Activated CD4-positive, alpha-beta T cell treated with anti-CD3 and anti-CD28 coated beads, Interleukin-10, Interleukin-2, amounts not matched to agents 100 ng/mL and 50 ng/mL, durations not matched to agents 16 hours and 8 hours (primary cell): ENCODE measurements around the gene FBXL14.

ENCODE experiments used
- DNase-seq: peaks from one replicate; pipeline ENCODE4 v3.0.0-alpha.2; 2020

The FBXL14 gene, protein sequence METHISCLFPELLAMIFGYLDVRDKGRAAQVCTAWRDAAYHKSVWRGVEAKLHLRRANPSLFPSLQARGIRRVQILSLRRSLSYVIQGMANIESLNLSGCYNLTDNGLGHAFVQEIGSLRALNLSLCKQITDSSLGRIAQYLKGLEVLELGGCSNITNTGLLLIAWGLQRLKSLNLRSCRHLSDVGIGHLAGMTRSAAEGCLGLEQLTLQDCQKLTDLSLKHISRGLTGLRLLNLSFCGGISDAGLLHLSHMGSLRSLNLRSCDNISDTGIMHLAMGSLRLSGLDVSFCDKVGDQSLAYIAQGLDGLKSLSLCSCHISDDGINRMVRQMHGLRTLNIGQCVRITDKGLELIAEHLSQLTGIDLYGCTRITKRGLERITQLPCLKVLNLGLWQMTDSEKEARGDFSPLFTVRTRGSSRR

DNA sequence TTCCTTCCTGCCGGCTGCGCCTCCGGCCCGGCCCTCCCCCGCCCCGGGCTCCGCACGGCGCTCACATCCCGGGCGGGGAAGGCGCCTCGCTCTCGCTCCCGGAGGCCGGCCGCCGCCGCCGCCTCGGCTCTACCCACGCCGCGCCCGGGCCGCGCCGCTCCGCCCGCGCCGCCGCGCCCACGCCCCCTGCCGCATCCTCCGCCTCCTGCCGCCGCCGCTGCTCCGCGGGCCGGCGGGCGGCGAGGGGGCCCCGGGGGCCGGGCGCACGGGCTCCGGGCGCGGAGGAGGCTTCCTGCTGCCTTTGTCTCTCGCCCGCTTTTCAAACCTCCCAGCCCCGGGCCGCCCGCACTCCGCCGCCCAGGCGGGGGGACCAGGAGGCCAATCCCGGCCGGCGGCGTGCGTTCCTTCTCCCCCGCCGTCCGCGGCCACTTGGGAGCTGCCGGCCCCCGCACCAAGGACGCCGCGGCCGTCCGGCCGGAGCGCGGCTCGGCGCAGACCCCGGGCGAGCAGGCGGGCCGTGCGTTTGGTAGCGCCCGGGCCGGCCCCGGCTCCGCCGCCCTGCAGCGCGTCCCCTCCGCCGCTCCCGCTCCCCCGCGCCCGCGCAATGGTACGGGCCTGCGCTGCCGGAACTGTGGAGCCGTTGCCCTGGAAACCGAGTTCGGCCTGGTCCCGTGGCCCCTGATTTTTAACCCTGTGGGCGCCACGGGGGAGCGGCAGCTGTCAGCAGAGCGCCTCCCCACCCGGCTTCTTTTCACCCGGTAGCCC, at the start of gene FBXL14:
Gene FBXL14 (minus strand): TSS at position 321 of the 765 bp plus-strand sequence. CDS start 515 bp downstream, outside the sequence.
- DNase-seq: peak; percentile 89

DNA sequence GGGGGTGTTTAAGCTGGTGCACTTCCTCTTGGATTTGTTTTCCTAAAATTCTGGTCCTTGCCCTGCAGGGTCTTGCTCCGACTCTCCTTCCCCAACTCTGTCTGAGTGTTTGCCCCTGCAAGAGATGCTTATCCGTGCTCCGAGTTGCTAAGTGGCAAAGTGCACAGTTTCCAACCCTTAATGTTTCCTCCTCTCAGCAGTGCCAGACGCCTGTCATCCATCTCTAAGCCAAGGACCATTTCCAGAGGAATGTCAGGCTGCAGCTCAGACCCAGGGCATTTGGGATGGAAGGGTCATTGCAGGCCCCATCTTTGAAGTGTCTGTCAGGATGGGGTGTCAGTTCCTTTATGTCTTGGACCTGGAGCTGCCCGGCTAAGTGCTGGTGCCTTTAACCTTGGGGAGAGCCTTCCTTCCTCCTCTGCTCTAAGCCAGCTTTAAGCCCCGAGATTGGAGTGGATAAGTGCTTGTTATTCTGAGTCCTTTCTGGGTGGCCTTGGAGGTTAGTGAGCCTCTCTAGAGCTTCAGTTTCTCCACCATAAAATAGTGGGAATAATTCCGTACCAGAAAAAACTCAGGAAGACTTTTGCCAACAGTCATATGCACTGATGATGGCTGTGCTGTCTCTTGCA, 49.6 kb upstream of the FBXL14 start:
- no peak for DNase-seq

DNA sequence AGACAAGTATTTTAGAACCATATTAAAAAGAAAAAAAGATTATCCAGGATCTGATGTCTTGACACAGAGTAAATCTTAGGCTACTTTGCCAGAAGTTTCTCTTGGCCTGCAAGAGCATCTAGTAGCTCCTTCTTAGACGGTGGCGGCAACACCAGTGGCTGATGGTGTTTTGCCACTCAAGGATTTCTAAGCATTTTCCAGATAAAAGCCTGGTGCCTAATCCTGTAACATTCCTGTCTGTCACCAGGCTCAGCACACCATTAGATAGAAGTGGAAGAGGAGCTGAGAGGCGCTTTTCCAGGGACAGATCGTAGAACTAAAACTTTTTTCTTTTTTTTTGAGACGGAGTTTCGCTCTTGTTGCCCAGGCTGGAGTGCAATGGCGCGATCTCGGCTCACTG, 48.7 kb upstream of the FBXL14 start:
- DNase-seq: no peak

DNA sequence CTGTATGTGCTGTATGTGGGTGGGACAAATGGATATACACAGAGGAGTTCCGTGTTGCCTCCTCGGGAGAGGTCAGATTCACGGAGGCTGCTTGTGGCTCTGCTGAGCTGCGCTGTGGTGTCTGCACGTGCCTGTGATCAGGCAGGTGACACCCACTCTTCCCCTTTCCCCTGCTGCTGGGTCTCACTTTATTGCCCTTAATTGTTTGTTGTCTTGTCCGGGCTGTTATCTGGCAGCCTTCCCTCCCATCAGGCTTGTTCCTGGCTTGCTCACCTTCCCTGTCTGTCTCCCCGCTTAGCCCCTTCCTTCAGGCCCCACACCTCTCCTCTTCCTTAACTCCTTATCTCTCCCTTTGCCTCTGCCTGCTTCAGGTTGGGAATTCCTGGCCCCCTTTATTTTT, 48.1 kb upstream of the FBXL14 start:
- no peak for DNase-seq

DNA sequence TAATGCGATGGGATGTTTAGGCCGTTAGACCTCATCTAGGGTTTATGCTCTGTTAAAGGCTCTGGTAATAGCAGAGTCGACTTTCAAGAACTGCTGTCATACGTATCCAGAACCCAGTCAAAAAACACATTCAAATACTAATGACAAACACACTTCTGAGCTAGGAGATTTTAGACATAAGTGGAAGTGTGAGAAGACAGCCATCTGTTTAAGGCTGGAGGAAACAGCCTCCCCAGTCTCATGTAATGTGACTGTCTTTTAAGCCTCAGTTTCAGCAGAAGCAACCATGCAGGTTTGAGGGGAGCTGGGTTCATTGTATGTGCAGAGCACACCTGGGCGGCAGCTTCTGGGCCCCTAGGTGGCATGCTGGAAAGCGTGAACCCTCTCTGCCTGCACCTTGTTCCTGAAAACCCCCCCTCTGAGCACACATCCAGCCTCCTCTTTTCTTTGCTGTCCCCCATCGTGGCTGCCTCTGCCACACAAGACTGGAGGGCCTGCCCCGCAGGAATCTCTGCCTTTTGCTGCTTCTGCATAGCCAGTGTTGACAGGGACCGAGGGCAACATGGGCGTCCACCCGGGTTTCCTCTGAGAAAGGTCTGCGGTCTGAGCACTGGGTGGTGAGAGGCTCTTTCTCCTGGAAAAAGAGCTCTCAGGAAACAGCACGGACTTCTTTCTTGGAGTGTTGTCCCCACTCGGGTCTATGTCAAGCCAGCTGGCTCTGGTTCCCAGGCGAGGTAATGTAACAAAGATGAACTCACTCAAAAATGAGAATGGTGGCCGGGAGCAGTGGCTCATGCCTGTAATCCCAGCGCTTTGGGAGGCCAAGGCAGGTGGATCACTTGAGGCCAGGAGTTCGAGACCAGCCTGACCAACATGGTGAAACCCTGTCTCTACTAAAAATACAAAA, 46.2 kb upstream of the FBXL14 start:
- no peak for DNase-seq

DNA sequence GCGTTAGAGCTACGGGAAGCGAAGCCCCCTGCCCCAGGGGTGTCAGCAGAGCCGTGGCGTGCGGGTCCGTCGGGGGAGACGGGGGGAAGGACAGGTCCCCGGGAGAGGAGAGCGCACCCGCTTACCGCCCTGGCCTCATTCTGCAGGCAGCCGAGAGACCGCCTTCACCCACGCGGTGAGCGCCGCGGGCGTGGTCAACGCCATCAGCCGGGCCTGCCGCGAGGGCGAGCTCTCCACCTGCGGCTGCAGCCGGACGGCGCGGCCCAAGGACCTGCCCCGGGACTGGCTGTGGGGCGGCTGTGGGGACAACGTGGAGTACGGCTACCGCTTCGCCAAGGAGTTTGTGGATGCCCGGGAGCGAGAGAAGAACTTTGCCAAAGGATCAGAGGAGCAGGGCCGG, 45.2 kb upstream of the FBXL14 start:
- no peak for DNase-seq

DNA sequence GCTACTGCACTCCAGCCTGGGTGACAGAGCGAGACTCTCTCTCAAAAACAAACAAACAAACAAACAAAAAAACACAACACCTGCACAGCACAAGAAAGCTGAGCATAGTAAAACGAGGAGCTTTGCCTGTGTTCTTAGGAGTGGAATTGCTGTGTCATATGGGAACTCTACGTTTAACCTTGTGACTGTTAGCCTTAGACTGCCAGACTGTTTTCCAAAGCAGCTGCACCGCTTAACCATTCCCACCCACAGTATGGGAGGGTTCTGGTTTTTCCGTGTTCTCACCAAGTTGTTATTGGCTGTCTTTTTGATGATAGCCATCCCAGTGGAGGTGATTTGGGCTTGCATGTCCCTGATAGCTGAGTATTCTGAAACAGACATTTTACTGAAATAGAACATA, 43.8 kb upstream of the FBXL14 start:
- no peak for DNase-seq

DNA sequence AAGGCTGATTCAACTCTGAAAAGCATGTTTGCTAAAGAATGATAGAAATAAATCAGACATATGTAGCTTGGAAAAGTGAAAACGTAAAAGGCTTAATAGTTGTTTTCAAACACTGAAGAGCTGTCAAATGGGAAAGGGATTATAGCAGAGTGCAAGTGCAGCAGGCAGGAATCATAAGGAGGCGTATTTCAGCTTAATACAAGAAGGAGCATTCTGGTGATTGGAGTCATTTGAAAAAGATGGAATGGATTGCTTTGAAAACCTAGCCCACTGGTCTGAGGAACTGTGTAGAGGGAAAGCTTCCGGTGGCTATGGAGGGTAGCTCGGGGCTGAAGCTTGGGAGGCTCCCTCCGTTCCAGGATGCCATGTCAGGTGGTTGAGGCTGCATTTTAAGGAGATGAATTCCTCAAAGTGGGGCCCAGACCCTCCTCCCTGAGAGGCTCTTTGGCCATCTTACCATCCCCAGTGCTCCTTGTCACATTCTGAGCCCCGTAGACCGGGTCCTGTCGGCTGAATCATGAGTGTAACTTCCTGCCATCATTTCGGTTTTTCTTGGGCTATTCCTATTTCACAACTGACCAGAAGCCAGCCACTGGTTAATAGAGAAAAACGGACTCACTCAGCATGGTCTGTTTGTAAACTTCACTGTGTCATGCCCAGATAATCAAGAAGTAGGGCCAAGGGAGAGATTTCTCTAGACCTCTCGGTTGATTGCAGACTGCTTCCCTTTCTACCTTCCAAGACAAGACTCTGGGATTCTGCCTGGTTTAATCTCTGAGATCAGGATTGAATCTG, 41.1 kb upstream of the FBXL14 start:
- no peak for DNase-seq

DNA sequence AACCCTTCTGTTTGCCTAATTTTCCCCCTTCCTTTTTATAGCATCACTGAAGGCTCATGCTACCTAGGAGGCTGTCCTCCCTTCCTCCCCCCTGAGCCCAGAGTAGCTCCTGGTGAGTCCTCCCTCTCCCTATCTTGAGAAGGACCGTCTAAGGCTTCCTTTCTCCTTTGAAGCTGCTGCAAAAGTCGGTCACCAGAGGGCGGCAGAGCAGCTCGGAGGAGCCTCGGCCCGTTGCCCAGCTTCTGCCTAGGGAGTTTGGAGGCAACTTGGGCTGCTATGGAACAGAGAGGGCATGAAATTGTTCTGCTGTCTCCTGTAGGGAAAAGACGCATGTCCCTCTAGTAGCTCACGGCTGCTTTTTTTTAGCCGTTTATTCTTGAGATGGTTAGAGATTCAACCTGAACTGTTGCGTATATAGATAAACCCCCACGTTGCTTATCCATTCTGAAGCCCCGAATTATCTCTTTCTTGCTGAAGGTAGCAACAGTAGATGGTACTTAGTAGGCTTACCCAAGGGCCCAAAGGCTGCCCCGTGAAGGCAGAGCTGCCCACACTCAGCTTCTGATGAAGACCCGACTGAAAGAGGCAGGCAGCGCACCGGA, 40.3 kb upstream of the FBXL14 start:
- DNase-seq: peak; percentile 69

DNA sequence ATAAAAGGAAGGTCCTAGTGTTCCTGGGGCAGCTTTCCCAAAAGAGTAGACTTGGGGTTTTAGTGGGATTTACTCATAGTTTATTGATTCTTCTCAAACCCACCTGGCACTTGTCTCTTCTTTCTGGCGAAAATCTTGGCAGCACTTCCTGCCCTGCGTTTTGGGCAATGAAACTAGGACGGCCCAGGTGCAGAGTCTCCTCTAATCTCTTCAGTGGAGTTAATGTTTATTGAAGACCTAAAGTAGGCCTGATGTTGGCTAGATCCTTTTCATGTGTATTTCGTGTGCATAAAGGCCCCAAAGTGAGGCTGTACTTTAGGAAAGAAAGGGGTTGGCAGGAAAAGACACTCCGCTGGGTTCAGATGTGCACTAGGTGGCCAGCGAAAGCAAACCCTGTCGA, 39.8 kb upstream of the FBXL14 start:
- no peak for DNase-seq

DNA sequence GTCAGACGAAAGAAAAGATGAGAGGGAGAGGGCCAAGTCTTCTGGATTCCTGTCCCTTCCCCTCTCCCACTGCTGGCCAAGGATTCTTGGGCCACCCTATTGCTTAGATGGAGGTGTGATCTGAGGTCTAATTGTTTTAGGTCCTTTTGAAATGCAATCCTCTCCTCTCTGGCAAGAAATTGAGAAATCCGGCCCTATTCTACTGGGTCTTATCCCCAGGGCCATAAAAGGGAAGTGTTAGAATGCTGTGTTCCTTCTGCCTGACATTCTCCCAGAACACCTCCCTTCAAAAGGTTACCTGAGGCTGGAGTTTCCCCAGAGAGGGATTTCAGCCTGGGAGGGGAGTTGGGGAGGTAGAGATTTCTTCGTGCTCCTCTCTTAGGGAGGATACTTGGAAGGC, 39.1 kb upstream of the FBXL14 start:
- DNase-seq: no peak

DNA sequence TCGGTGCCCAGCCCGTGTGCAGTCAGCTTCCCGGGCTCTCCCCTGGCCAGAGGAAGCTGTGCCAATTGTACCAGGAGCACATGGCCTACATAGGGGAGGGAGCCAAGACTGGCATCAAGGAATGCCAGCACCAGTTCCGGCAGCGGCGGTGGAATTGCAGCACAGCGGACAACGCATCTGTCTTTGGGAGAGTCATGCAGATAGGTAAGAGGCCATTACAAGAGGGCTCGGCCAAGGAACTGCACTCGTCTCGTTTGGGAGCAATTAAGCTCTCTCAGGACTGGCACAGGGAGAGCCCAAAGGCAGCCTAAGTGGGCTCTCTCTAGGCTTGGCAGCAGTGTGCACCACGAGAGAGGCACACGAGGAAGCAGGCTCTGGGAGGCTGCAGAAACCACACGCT, 38.3 kb upstream of the FBXL14 start:
- no peak for DNase-seq

DNA sequence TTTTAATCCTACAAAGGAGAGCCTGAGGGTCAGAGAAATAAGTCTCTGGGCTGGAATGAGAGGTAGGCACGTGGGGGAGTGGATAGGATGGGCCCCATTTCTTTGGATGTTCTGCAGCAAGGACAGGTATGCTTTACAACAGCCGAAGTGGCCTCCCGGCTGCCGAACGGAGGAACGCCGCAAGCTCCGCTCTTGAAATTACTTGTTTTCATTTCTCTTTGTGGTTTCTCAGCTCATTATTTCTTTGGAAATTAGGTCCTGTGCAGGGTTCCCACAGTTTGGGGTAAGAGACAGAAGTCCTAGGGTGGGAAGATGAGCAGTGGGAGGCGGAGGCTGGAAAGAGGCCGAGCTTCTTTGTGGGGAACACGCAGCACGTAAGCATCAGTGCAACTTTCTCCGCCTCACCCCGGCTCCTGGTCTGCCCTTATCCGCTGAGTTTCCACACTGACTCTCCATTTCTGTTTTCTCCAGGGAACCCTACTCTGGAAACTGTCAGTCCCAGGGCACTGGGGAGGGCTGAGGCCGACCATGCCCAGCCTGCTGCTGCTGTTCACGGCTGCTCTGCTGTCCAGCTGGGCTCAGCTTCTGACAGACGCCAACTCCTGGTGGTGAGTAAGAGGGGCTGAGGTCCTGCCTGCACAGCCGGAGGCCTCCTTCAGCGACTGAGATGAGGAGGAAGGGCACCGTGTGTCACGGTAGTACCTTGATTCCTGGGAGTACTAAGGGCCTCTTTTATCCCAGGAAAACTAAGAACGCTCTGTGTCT, 36.6 kb upstream of the FBXL14 start:
- DNase-seq: no peak

DNA sequence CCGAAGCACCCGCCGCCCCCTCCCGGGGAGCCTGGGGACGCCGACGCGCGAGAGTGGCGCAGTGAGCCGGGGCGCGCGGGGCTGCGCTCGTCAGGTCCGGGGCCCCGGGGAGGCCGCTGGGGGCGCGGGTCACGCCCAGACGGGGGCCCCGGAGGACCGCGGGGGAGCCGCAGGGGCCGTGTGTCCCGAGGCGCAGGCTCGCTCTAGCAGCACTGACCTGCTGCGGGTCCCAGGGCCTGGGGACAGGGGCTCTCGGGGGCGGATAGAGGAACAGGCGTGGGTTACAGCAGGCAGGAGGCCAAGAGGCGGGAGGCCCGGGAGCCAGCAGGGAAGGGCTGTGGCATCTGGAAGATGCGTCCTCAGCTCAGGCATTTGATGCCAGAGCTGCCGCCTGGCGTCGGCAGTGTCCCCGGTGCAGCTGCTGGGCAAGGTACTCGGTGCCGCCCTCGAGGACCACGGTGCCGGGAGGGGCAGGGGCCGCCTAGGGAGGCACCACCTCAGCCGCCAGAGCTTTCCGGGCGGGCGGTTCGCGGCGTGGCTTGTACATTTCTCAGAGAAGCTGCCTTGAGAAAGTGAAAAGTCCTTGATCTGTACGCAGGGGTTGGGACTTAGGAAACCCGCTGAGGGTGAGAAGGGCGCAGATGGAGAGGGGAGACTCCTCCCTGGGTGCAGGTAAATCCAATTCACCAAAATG, 35.9 kb upstream of the FBXL14 start:
- DNase-seq: no peak

DNA sequence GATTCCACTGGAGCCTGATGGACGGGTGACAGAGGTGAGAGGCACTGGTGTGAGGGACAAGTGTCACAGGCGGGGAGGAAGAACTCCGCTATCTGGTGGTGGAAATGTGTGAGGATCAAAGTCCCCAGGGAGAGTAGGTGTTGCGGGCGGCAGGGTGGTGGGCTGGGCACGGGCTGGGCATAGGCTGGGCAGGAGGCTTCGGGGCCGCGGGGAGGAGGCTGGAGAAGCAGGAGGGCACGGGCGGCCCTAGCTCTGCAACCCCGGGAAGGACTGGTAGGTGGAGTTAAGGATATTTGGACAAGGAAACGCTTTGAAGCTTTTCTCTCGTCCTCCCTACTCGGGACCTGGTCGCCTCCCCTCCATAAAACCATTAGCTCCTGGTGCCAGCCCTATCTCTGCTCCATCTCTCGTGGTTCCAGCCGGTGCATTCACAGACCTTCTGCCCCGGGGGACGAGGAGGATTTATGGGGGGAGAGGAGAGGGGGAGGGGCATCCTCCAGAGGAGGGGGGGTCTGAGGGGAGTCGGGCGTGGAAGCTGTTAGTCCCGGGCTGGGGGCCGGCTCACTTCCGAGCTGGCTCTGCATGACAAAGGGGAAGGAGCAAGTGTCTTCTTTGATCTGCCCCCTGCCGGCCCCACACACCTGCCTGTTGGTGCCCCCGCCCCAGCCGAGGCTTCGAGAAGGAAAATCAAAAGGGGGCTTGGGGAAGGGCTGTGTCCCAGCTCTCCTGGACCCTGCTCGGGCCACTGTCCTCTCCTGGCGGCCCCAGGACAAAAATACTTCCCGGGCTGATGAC, 35.2 kb upstream of the FBXL14 start:
- no peak for DNase-seq

DNA sequence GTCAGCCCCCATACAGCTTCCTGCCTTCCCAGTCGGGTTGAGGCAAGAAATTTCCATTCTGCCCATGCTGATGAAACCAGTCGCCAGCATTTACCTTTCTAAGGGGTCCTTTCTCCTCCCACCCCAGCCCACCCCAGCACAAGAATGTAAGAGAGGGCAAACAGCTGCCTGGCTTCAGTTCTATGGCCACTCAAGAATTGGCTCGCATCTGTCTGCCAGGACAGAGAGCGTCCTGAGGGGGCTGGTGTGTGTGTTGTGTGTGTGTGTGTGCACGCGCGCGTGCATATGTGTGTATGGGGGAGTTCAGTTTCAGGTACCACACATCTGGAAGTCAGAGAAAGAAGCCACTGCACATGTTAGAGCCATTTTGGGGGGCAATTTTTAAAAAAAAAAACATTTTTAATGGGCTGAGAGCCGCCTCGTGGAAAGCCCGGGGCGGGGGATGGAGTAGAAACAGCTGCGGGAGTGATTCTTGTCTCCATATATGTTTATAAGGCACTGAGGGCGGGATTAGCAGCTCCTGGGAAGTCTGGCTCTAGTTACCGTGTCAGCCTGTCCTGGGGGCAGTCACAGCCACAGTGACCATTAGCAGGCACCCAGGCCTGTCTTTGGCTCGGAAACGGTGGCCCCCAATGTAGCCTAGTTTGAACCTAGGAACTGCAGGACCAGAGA, 34.4 kb upstream of the FBXL14 start, which contains the start of gene WNT5B:
Gene WNT5B (plus strand): TSS at position 566 of the 672 bp plus-strand sequence. CDS start 2,124 bp downstream, outside the sequence.
- DNase-seq: no peak

DNA sequence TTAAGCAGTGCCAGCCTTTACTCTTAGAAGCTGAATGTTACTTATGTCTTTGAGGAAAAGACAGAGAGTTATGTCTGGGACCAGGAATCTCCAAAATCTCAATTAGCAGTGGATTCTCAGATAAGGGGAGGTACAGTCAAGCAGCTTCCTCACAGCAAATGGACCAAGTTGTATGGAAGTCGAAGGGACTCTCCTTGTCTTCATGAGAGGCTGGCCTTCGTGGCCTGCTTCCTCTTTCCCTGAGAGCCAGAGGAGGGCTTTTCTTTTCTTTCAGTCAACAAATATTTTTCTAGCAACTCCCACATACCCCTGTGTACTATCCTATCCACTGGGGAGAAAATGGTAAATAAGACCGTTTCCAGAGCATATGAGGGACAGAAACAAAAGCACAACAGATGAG, 28.0 kb upstream of the FBXL14 start:
- no peak for DNase-seq

DNA sequence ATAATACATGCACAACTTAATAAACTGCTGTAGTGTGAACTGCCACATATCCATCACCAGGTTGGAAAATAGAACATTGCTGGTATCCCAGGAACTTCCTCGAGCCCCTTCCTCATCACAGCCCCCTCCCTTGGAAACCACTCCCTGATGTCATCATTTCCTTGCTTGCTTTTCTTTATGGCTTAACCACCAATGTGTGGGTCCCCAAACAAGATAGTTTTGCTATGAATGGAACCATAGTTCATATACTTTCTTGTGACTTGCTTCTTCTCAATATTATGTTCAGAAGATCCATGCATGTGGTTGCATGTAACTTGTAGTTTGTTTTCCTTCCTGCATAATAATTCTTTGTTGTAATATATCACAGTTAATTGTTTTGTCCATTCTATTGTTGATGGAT, 25.7 kb upstream of the FBXL14 start:
- peak; percentile 63 for DNase-seq
